ENCODE measurements around the gene S100A12.

S100A12 gene

DNA sequence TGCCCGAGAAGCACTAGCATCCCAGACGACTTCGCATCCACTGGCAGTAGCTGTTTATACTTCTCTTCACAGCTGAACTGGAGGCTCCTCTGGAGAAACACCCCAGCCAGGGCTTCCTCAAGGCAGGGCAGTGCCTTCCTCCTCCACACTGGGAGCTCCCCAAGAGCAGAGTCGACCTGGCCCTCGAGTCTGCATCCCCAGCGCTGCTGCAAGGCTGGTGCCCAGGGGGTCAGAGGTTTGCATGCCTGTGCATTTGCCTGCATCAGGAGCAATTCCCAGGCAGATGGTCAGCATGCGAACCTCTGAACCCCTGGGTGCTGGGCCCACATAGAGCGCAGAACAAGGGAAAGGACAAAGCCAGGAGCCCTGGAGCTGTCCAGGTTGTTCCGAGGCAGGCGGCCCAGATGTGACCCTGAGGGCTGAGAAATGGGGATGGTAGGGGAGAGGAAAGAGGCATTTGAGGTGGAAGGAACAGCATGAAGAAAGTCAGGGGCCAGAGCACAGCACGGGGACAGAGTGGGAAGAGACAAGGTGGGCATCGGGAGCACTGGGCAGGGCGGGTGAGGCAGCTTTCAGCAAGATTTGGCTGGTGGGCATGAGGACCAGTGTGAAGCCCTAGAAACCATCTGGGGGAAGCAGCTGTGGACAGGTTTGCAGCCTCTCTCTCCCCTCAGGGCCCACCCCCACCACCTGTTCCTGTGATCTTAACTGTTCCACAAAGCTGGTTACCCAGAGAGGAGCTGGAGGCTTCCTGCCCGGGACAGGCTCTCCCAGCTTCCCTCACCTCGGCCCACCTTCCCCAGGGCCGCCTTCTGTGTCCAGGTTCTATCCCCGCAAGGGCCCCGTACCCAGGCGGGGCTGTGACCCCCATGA is 21.9 kb upstream of the S100A12 start:
- DNase-seq (ENCODE audit: insufficient read length, low spot score) (no peak), FAIRE-seq (no peak)

DNA sequence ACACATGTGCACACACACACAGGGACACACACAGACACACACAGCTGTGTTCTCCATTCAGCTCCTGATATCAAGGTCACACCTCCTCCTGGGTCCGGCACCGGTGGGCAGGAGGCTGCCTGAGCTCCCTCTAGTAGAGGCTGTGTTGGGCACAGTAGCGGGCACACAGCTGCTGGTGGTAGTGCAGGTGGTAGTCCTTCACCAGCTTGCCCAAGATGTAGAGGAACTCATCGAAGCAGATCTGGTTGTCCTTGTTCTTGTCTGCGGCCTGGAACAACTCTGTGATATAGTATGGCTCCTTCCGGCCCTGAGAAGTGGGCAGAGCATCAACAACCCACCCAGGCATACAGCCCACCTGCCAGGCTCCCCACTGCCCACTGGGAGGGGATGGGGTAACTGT is 21.0 kb upstream of the S100A12 start:
- DNase-seq (ENCODE audit: insufficient read length, low spot score) = no peak
- FAIRE-seq = no peak

DNA sequence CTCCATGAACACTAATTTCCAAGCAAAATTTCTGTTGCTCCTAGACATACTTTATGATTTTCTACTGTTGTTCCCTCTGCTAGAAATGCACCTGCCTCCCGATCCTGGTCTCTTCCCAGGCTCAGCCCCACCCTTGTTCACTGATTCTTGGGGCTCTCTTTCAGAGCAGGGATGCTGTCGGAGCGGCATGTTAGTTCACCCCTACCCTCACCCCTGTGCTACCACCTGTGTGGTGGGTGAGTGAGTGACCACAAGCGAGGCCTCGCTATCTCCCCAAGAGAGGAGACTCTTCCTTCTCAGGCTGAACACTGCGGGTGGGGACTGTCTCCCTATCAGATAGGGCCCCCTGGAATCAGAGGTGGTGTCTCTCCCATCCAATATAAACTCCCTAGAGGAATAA is 20.4 kb upstream of the S100A12 start:
- no peak for DNase-seq (ENCODE audit: insufficient read length, low spot score)
- no peak for FAIRE-seq

DNA sequence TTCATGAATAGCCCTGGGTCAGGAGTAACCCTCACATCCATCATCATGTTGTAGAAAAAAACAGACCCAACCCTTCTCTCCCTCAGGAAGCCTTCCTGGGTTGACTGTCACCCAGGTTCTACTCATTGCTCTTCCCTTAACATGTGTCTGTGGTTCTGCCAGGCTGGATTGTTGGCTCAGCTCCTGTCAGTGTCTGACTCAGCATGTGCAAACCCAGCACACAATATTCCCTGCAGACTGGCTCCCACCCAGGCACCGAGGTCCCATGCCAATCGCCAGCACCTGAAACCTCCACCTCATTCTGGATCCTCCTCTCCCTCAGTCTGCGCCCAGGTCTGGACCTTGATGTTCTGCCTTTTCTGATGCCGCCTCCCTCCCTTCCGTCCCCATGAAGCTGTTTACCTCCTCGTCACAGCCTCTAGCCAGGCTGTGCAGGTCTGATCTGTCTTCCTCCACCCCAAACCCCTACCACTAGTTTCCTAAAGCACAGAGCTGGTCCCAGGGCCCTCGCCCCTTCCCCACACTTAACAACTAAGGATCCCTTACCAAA is 19.8 kb upstream of the S100A12 start:
- DNase-seq (ENCODE audit: insufficient read length, low spot score) (no peak), FAIRE-seq (no peak)

DNA sequence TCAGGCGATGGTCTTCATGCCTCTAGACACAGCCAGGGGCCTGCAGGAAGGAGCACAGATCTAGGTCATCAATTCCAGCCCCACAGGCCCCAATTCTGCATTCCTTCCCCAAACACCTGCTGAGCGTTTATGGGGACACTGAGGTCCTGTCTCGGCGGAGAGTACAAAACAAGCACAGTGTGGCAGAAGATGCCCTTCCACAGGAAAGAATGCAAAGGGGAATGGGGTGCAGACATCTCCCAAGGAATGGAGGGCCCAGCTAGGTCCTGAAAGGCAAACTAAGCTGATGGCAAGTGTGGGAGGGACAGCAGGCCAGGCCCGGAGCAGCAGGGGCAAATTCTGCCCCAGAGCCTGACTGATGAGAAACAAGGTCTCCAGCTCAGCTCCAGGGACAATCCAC is 19.0 kb upstream of the S100A12 start:
- no peak for DNase-seq (ENCODE audit: insufficient read length, low spot score)
- no peak for FAIRE-seq

DNA sequence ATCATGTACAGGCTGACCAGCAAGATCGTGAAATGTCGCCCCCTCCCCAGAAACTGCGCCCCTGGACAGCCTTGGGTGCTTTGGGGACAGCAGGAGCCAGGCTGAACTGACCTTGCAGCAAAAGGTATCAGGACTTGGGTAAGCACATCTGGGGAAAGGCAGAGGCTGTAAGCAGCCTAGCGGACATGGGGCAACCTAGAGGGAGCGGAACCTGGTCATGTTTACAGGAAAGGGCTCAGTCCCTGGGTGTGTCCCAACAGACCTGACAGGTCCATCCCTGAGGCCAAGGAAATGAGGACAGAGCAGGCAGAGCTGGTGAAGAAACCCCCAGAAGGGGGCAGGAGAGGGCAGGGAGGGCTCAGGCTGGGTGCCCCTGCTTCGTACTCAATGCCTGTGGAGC is 18.5 kb upstream of the S100A12 start:
- no peak for FAIRE-seq
- DNase-seq (ENCODE audit: insufficient read length, low spot score) = no peak

DNA sequence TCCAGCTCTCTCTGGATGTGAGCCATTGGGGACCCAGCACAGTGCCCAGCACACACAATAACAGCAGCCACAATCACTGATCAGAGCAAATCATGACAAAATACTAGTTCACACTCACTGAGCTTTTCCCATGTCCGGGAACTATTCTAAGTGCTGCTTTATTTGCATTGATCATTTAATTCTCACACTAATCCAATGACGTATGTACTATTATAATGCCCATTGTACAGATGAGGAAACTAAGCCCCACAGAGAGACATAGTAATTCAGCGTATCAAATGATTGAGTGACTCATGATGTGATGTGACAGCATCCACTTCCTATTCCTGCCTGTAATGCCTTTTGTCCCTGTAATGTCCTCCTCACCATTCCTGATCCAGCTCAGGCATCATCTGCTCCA is 17.4 kb upstream of the S100A12 start:
- DNase-seq (ENCODE audit: insufficient read length, low spot score) (no peak), FAIRE-seq (no peak)

DNA sequence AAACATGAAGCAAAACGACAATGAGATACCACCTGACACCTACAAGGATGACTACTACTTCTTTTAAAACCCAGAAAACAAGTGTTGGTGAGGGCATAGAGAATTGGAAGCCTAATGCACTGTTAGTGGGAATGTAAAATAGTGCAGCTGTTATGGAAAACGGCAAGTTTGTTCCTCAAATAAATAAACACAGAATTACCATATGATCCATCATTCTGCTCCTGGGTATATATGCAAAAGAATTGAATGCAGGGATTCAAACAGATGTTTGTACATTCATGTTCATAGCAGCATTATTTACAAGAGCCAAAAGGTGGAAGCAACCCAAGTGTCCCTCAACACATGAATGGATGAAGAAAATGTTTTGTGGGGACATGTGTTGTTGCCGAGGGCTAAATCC is 16.8 kb upstream of the S100A12 start:
- no peak for DNase-seq (ENCODE audit: insufficient read length, low spot score)
- FAIRE-seq = no peak

DNA sequence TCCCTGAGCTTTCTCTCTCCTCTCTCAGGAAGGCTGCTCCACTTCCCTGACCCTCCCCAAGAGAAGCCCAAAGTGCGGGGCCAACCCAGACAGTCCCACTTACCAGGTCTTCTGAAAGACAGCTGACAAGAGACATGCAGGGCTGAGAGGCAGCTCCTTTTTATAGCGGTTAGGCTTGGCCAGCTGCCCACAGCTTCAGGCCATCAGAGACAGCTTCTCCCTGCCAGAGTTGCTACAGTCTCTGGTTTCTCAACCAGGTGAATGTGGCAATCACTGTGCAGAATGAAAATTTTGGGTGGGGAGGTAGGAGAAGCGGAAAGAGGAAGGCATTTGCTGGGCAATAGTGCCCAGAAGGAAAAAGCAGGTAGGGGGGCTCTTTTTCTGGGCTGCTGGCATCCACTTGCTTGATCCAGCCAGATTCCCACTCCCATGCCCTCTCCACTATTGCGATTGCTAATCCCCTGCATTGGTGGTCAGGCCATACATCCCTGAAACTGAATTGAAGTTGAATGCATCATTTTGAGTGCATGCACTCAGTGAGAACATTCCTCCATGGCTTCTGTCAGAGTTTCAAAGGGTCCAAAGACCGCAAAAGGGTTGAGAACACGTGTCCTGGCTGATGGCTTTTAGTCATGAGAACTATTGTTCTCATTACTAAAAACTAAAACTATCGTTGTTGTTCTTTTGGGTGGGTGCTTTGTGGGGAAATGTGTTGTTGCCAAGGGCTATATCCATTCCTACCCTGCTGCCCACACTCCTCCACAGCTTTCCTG is 15.7 kb upstream of the S100A12 start, which contains the start of gene S100A8:
TSS of gene S100A8 (minus strand) at position 136 of the 773 bp plus-strand sequence. CDS start 538 bp downstream, outside the sequence.
- no peak for FAIRE-seq

DNA sequence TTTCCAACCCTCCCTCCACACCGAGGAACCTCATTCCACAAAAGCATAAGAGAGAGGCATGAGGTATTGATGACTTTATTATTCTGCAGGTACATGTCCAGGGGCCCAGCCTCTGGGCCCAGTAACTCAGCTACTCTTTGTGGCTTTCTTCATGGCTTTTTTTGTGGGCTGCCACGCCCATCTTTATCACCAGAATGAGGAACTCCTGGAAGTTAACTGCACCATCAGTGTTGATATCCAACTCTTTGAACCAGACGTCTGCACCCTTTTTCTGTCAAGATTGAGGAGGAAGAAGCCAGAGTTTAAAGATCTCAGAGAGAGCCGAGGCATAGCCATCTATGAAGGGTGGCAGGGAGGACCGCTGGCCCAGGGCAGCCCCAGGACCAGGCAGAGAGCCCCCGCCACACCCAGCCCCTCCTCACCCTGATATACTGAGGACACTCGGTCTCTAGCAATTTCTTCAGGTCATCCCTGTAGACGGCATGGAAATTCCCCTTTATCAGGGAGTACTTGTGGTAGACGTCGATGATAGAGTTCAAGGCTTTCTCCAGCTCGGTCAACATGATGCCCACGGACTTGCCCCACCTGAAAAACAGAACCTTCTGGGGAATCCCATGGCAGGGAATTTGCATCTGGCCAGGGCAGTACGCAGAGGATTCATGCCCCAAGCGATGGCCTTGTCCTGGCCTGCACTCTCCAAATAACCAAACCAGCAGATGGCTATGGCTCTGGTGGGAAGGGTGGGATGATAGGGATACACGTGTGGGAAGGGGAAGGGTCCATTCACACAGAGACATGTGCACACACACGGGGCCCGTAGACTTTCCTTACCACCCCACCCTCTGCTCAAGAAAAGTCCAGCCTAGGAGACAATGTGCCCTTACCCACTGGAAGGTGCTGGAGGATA is 14.8 kb upstream of the S100A12 start:
- FAIRE-seq (no peak), DNase-seq (ENCODE audit: insufficient read length, low spot score) (no peak)

More for the DNA sequence above, 15.7 kb upstream of the S100A12 start, which contains the start of gene S100A8:
- no peak for DNase-seq (ENCODE audit: insufficient read length, low spot score)

DNA sequence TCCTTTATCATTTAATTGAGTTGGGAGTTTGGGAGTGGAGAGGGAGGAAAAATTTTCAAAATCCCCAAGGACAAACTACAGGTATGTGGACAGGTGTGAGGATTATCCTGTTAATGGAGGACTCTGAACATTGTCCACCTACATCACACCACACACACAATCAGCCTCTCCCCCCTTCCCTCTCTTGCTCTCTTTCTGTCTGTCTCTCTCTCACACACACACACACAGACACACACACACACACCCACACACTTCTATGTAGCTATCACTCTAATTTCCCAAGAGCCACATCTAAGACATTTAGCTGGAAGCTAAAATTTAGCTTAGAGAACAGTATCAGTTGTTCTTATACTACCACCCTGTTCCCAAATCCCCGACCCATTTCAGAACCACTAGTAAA is 14.0 kb upstream of the S100A12 start:
- no peak for FAIRE-seq
- no peak for DNase-seq (ENCODE audit: insufficient read length, low spot score)

DNA sequence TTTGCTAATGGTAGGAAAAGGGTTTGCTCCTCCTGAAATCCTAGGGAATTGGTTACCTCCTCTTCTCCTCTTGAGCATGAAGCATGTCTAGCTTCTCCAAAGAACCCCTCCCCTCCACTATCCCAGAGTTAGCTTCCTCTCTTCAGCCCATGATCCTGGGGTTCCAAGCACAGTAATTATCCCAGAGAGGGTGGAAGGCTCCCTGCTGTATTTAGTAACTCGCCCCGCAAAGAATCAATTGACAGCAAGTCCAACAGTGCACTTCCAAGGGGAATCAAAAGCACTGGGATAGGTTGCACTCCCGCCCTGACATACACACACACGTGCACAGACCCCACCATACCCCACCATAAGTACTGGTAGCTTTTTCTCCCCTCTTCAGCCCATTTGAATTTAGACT is 12.4 kb upstream of the S100A12 start:
- FAIRE-seq = no peak
- no peak for DNase-seq (ENCODE audit: insufficient read length, low spot score)

DNA sequence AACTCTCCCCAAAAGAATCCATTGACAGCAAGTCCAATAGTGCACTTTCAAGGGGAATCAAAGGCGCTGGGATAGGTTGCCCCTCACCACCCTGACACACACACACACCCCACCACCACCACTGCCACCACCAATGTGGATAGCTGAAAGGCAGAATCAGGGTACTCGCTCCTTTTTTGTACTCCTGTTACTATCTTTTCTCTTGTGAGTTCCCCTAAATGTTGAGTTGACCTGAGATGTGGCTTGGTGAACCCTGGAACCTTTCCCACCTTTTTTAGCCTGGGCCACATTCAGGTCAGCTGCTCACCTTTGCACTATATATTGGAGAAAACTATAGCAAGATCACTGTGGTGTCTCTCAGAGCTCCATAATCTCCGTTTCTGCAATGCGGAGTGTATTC is 11.6 kb upstream of the S100A12 start:
- DNase-seq (ENCODE audit: insufficient read length, low spot score) (no peak), FAIRE-seq (no peak)

DNA sequence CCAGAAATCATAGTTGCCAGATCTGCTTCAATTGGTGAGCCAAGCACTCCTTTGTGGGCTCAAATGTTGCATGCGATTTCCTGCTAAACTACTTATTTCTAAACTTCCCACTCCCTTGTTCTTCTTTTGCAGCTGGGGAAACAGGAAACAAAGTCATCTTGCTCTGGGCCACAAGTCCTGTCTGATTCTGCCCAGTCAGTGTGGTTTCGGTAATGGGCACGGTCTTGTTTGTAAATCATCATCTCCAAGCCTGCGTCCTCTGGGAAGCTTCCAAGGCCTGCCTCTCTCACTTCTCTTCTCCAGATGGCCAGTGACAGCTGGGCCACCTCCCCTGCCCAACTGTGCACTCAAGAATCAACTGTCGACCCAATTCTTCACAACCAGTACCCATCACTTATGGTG is 11.1 kb upstream of the S100A12 start:
- DNase-seq (ENCODE audit: insufficient read length, low spot score) = no peak
- no peak for FAIRE-seq

DNA sequence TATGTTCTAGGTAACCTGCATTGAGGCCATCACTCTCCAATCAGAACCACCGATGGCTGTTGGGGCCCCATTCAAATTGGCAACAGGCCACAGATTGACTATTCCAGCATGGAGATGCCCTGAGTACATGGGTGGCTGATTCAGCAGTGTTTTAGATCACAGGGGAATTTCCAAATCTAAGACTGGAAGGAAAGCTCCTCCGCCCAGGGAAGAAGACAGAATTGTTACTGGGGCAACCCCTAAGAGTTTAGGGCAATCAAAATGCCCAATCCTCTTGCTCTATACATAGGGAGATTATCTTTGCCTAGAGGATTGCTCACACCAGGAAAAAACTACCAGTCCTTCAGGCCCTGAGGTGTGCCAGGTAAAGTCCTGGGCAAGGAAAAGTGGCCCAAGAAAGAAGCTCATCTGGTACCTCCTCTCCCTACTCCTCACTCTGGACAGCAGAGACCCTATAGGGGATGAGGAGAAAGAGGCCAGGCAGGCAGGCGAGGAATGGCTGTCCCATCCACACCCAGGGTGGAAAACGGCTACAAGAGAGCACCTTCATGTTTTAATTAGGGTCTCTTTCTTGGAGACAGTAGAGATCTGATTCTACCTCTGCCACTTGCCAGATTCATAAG is 9.6 kb upstream of the S100A12 start:
- DNase-seq (ENCODE audit: insufficient read length, low spot score) (no peak), FAIRE-seq (no peak)

DNA sequence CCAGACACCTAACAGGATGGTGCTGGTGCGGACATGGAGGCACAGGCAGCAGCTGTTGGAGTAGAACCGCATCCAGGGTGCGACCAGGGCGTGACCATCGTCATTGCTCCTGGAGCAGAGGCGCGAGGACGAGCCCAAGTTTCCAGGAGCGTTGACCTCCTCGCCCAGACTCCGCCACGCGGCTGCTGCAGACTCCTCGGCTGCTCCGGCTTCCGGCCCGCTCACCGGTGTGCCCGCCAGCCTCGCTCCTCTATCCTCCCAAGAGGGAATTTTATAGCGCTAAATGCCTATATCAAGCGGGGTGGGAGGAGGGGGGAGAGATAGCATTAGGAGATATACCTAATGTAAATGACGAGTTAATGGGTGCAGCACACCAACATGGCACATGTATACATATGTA is 5.3 kb upstream of the S100A12 start:
- FAIRE-seq (no peak), DNase-seq (ENCODE audit: insufficient read length, low spot score) (no peak)

DNA sequence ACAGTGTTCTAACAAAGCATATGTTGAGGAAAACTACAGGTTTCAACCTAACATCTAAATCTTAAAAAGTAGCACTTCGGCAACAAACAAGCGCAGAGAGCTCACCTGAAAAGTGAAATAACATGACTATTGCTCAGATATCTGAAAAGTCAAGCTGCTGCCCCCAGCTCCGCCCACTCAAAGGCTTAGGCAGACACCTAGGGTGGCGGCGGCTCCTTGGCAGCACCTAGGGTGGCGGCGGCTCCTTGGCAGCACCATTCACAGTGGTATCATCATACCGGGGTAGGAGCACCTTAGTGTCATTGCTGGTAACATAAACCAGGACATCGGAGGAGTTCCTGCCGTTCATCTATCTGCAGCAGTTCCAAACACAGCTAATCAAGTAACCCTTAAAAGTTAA is 4.2 kb upstream of the S100A12 start:
- no peak for FAIRE-seq
- DNase-seq (ENCODE audit: insufficient read length, low spot score) = no peak

DNA sequence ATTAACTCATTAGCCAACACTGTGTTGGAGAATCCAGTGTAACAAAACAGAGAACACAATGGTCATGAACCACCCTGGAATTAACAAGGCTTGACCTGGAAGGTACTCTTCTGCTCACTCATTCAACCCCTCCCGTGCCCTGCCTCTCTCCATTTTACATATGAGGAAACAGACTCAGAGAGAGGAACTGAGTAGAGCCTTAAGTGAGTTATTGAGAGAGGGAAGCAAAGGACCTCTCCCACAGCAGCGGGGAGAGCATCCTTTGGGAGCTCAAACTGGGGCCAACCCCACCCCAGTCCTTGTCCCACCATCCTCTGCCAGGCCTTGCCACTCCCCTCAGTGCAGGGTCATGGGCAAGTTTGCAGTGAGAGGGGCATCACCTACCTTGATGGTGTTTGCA is 1.4 kb downstream of the S100A12 start:
- DNase-seq (ENCODE audit: insufficient read length, low spot score) = no peak
- FAIRE-seq = no peak

DNA sequence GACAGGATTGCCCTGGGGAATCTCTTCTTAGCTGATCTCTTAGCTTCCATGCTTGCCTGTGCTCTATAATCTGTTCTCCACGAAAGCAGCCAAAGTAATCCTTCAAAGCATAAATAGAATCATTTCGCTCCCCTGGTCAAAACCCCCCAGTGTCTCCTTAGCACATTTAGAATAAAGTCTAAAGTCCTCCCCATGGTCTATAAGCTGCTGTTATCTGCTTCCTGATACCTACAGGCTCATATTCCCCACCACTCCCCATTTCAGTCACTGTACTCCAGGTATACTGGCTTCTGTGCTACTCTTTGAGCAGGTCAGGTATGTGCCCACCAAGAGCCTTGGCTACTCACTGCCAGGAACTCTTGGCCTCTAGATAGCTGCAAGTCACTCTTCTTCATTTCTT is 2.9 kb downstream of the S100A12 start:
- FAIRE-seq (no peak), DNase-seq (ENCODE audit: insufficient read length, low spot score) (no peak)

DNA sequence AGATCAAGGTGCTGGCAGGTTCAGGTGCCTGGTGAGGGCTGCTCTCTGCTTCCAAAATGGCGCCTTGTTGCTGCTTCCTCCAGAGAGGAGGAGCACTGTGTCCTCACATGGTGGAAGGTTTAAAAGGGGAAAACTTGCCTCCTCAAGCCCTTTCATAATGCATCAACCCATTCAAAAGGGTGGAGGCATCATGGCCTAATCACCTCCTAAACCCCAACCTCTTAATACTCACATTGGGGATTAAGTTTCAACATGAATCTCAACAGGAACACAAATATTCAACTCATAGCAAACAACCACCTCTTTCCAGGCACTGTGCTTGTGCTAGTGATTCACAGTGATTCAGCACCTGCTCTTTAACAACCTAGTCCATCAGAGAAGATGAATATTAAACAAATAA is 4.2 kb downstream of the S100A12 start:
- FAIRE-seq (no peak), DNase-seq (ENCODE audit: insufficient read length, low spot score) (no peak)
